Liver (tissue), 9 donors: ENCODE measurements around the gene PPP1R1B. TPM values are rescaled to one million over a fixed set of nuclear protein-coding genes. Genes with fewer than 3 reads are reported as not detected.

Experiments
- DNase-seq: peaks from one replicate; pipeline ENCODE4 v3.0.0-alpha.2; 2017; ENCODE audit warnings: low spot score
- H3K27ac ChIP-seq, 2 donors: one replicate each; pipeline ENCODE4 v1.7.0; 2013; ENCODE audit warnings: inconsistent platforms in 2 of 2, low read length in 2 of 2, control low read depth in 1 of 2, low read depth in 1 of 2, mild to moderate bottlenecking in 1 of 2
- H3K27me3 ChIP-seq, 4 donors: one replicate each; pipeline versions ENCODE4 v1.6.1 to v1.7.0; 2013; ENCODE audit warnings: low read length in 3 of 4, inconsistent platforms in 1 of 4, mild to moderate bottlenecking in 1 of 4, moderate library complexity in 1 of 4; ENCODE audit not compliant: control insufficient read depth in 4 of 4, insufficient read depth in 4 of 4
- H3K36me3 ChIP-seq, 4 donors: one replicate each; pipeline versions ENCODE4 v1.6.1 to v1.7.0; 2013; ENCODE audit warnings: low read length in 3 of 4, mild to moderate bottlenecking in 3 of 4, low read depth in 1 of 4, moderate library complexity in 1 of 4; ENCODE audit not compliant: control insufficient read depth in 4 of 4, insufficient read depth in 3 of 4
- H3K4me1 ChIP-seq, 4 donors: one replicate each; pipeline versions ENCODE4 v1.6.1 to v1.7.0; 2013; ENCODE audit warnings: low read length in 3 of 4, mild to moderate bottlenecking in 3 of 4, moderate library complexity in 1 of 4; ENCODE audit not compliant: control insufficient read depth in 4 of 4, insufficient read depth in 4 of 4
- H3K4me3 ChIP-seq, 3 donors: one replicate each; pipeline versions ENCODE4 v1.6.1 to v1.7.0; 2013; ENCODE audit warnings: low read length in 3 of 3, control low read depth in 1 of 3, low read depth in 1 of 3, mild to moderate bottlenecking in 1 of 3
- H3K9ac ChIP-seq, 2 donors: one replicate each; pipeline ENCODE4 v1.7.0; 2013; ENCODE audit warnings: low read length in 2 of 2, mild to moderate bottlenecking in 2 of 2, moderate library complexity in 2 of 2, control low read depth in 1 of 2, low read depth in 1 of 2
- H3K9me3 ChIP-seq, 4 donors: one replicate each; pipeline versions ENCODE4 v1.6.1 to v1.7.0; 2013; ENCODE audit warnings: low read length in 3 of 4; ENCODE audit not compliant: control insufficient read depth in 4 of 4
- CTCF ChIP-seq: fragments of 150-350 bp; IDR thresholded peaks from 2 replicates; pipeline ENCODE4 v1.5.1; 2017; ENCODE audit warnings: improper control_type of control experiment, low read depth, low read length; ENCODE audit not compliant: missing input control
- EGR1 ChIP-seq, 2 donors: IDR thresholded peaks; 2 replicates each; pipeline ENCODE4 v1.6.1; 2016 to 2018; ENCODE audit warnings: antibody characterized with exemption in 2 of 2, low read depth in 2 of 2
- FOXA1 ChIP-seq: IDR thresholded peaks from 2 replicates; pipeline ENCODE4 v1.6.1; 2016; ENCODE audit warnings: antibody characterized with exemption
- FOXA2 ChIP-seq: IDR thresholded peaks from 2 replicates; pipeline ENCODE4 v1.6.1; 2016; ENCODE audit warnings: antibody characterized with exemption
- GABPA ChIP-seq, 2 donors: IDR thresholded peaks in 1 of 2; conservative IDR thresholded peaks in 1 of 2; 2 replicates each; pipeline ENCODE4 v1.6.1; 2016; ENCODE audit warnings: antibody characterized with exemption in 2 of 2, mild to moderate bottlenecking in 1 of 2, moderate library complexity in 1 of 2
- HNF4A ChIP-seq, 2 donors: conservative IDR thresholded peaks; 2 replicates each; pipeline ENCODE4 v1.6.1; 2016; ENCODE audit warnings: antibody characterized with exemption in 2 of 2, mild to moderate bottlenecking in 2 of 2
- HNF4G ChIP-seq: IDR thresholded peaks from 2 replicates; pipeline ENCODE4 v1.6.1; 2016; ENCODE audit warnings: antibody characterized with exemption
- JUND ChIP-seq, 2 donors: IDR thresholded peaks; 2 replicates each; pipeline ENCODE4 v1.6.1; 2016; ENCODE audit warnings: antibody characterized with exemption in 2 of 2
- MAX ChIP-seq: IDR thresholded peaks from 2 replicates; pipeline ENCODE4 v1.6.1; 2016; ENCODE audit warnings: antibody characterized with exemption
- NR2F2 ChIP-seq: IDR thresholded peaks from 2 replicates; pipeline ENCODE4 v1.6.1; 2016; ENCODE audit warnings: antibody characterized with exemption
- RAD21 ChIP-seq, 2 donors: IDR thresholded peaks; 2 replicates each; pipeline ENCODE4 v1.6.1; 2016; ENCODE audit warnings: antibody characterized with exemption in 2 of 2, mild to moderate bottlenecking in 2 of 2
- RXRA ChIP-seq, 2 donors: IDR thresholded peaks; 2 replicates each; pipeline ENCODE4 v1.6.1; 2017 to 2018; ENCODE audit warnings: antibody characterized with exemption in 2 of 2, mild to moderate bottlenecking in 1 of 2
- SP1 ChIP-seq: IDR thresholded peaks from 2 replicates; pipeline ENCODE4 v1.6.1; 2018; ENCODE audit warnings: antibody characterized with exemption, mild to moderate bottlenecking
- TAF1 ChIP-seq: conservative IDR thresholded peaks from 2 replicates; pipeline ENCODE4 v1.6.1; 2016; ENCODE audit warnings: antibody characterized with exemption, mild to moderate bottlenecking
- YY1 ChIP-seq: IDR thresholded peaks from 2 replicates; pipeline ENCODE4 v1.6.1; 2016; ENCODE audit warnings: antibody characterized with exemption, mild to moderate bottlenecking
- ZBTB33 ChIP-seq: IDR thresholded peaks from 2 replicates; pipeline ENCODE4 v1.6.1; 2016; ENCODE audit warnings: antibody characterized with exemption
- WGBS: extraction: QIAGEN DNeasy Blood & Tissue Kit; methylation state at CpG from one replicate; pipeline ENCODE4 v1.1.7; 2013; 5-methylcytosine and 5-hydroxymethylcytosine counted together
- polyA plus RNA-seq, 2 donors: library from polyadenylated mRNA; stranded (reverse) in 1 of 2; unstranded in 1 of 2; fragments of 200-250 nt in 1 of 2; fragments of >200 nt in 1 of 2; fragmentation: Nextera tagmentation in 1 of 2; extraction: Ambion mirVana in 1 of 2; gene quantifications; one replicate each; pipeline versions ENCODE4 v1.2.1 to v1.2.3, GENCODE V29; 2013 to 2015
- total RNA-seq, 2 donors: library from RNA; depleted of rRNA; stranded (reverse); fragments of >200 nt; gene quantifications; one replicate each; pipeline ENCODE4 v1.2.3, GENCODE V29; 2014
- TF ChIP-seq, protein P1 (sequence below): IDR thresholded peaks from 2 replicates; pipeline ENCODE4 v1.6.1; 2016; ENCODE audit warnings: antibody characterized with exemption
- TF ChIP-seq, protein P2 (sequence below): IDR thresholded peaks from 2 replicates; pipeline ENCODE4 v1.6.1; 2016; ENCODE audit warnings: antibody characterized with exemption, mild to moderate bottlenecking
- donor health status: healthy.
- donor health status: healthy.
- donor health status: healthy.
- donor health status: healthy.
- donor health status: healthy.

Gene PPP1R1B
- total and polyA plus RNA-seq, 4 donors, result 0.14 TPM; not detected in 3

- Histone ChIP-seq H3K4me3 (no peak overlapping the region), H3K4me1 (peaks cover 3 to 6% (median 4%) of the 10 kb centered on the region in 4 donors), H3K27me3 (no peaks in the 10 kb centered on the region), H3K36me3 (no peaks in the 10 kb centered on the region), H3K9me3 (no peaks in the 10 kb centered on the region), H3K27ac (no peak overlapping the region), H3K9ac (no peak overlapping the region)
- WGBS, result 80% methylated on average over 7 of the region's 7 CpGs
- TF ChIP-seq NR2F2 (no peak), ZBTB33 (no peak), RAD21 (IDR thresholded peaks at IDR 0.05) (no peak), HNF4G (no peak), TAF1 (no peak), EGR1 (IDR thresholded peaks at IDR 0.05; ENCODE audit: low read depth in 2 of 2) (no peak), FOXA1 (no peak), FOXA2 (no peak), YY1 (no peak), JUND (IDR thresholded peaks at IDR 0.05) (no peak), CTCF (no peak), HNF4A (conservative IDR thresholded peaks at IDR 0.05) (no peak), SP1 (no peak), MAX (no peak), GABPA (IDR thresholded peaks at IDR 0.05 in 1 of 2, conservative IDR thresholded peaks at IDR 0.05 in 1 of 2) (no peak), RXRA (IDR thresholded peaks at IDR 0.05) (no peak)
- TF ChIP-seq, protein P1, sequence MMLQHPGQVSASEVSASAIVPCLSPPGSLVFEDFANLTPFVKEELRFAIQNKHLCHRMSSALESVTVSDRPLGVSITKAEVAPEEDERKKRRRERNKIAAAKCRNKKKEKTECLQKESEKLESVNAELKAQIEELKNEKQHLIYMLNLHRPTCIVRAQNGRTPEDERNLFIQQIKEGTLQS, result no peak
- TF ChIP-seq, protein P2, sequence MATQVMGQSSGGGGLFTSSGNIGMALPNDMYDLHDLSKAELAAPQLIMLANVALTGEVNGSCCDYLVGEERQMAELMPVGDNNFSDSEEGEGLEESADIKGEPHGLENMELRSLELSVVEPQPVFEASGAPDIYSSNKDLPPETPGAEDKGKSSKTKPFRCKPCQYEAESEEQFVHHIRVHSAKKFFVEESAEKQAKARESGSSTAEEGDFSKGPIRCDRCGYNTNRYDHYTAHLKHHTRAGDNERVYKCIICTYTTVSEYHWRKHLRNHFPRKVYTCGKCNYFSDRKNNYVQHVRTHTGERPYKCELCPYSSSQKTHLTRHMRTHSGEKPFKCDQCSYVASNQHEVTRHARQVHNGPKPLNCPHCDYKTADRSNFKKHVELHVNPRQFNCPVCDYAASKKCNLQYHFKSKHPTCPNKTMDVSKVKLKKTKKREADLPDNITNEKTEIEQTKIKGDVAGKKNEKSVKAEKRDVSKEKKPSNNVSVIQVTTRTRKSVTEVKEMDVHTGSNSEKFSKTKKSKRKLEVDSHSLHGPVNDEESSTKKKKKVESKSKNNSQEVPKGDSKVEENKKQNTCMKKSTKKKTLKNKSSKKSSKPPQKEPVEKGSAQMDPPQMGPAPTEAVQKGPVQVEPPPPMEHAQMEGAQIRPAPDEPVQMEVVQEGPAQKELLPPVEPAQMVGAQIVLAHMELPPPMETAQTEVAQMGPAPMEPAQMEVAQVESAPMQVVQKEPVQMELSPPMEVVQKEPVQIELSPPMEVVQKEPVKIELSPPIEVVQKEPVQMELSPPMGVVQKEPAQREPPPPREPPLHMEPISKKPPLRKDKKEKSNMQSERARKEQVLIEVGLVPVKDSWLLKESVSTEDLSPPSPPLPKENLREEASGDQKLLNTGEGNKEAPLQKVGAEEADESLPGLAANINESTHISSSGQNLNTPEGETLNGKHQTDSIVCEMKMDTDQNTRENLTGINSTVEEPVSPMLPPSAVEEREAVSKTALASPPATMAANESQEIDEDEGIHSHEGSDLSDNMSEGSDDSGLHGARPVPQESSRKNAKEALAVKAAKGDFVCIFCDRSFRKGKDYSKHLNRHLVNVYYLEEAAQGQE, result no peak
- DNase-seq, result no peak
These were observed 26.0 kb downstream of the PPP1R1B start for GRCh38 chr17:39652587-39653315.
